ENCODE results near the gene MAP4K3.

DNA sequence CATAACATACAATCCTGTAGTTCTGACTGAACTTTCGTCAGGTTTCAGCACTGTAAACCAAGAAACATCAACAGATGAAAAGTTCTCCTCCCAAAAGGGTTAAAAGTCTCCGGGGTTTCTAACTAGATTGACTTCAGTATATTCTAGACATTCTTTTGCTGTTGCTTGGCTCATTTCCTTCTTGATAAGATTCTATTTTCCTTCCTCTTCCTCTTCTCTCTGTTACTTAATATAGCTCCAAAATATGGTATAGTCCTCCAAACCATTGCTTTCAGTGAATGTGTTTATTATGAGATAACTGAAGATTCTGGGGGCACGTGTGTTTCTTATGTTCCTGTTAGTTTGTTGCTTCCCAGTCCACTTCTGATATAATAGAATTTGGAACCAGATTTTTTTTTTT lies 46.4 kb upstream of the MAP4K3 start:
- TF ChIP-seq POLR2AphosphoS5 (IDR thresholded peaks at IDR 0.05; ENCODE audit: insufficient read depth in 1 of 2, low read depth in 1 of 2): no peak
- no peak for TF ChIP-seq CTCF (IDR thresholded peaks at IDR 0.05)
- no peak for TF ChIP-seq POLR2A (IDR thresholded peaks at IDR 0.05)

Data from vagina (tissue), 2 donors.